H1 (cell line): ENCODE measurements around the gene TRAIP. TPM values are rescaled to one million over a fixed set of nuclear protein-coding genes. Genes with fewer than 3 reads are reported as not detected.

Experiments
- CBX5 ChIP-seq: fragments of 300-800, 300-1000 bp; sonication (generic); IDR thresholded peaks from 2 replicates; pipeline ENCODE4 v1.7.1; 2016; ENCODE audit warnings: antibody characterized with exemption, low read length, low read depth
- CREB1 ChIP-seq: IDR thresholded peaks from 2 replicates; pipeline ENCODE4 v1.6.1; 2012; ENCODE audit warnings: inconsistent platforms
- EZH2 ChIP-seq: fragments of 200-600 bp; sonication (generic); IDR thresholded peaks from 2 replicates; pipeline ENCODE4 v1.7.1; 2012; ENCODE audit warnings: low read depth, mild to moderate bottlenecking, moderate library complexity, low read length, inconsistent platforms; ENCODE audit not compliant: severe bottlenecking
- GABPA ChIP-seq: IDR thresholded peaks from 2 replicates; pipeline ENCODE4 v1.6.1; 2011; ENCODE audit warnings: mild to moderate bottlenecking, low read length, moderate library complexity, borderline replicate concordance; ENCODE audit not compliant: insufficient read depth
- KDM5A ChIP-seq: fragments of 200-600 bp; IDR thresholded peaks from 2 replicates; pipeline ENCODE4 v1.7.1; 2012; ENCODE audit warnings: mild to moderate bottlenecking, low read length, inconsistent platforms, mixed read lengths
- PHF8 ChIP-seq: fragments of 200-600 bp; sonication (generic); conservative IDR thresholded peaks from 2 replicates; pipeline ENCODE4 v1.7.1; 2012; ENCODE audit warnings: low read depth, mild to moderate bottlenecking, inconsistent platforms, low read length, moderate library complexity
- POU5F1 ChIP-seq: IDR thresholded peaks from 2 replicates; pipeline ENCODE4 v1.6.1; 2011; ENCODE audit warnings: low read depth, mild to moderate bottlenecking, low read length, moderate library complexity
- SRF ChIP-seq: IDR thresholded peaks from 2 replicates; pipeline ENCODE4 v1.6.1; 2011; ENCODE audit warnings: mild to moderate bottlenecking, low read depth, low read length, moderate library complexity
- TEAD4 ChIP-seq: IDR thresholded peaks from 2 replicates; pipeline ENCODE4 v1.6.1; 2012; ENCODE audit warnings: low read depth, low read length, inconsistent platforms, mixed read lengths
- YY1 ChIP-seq: IDR thresholded peaks from 2 replicates; pipeline ENCODE4 v1.6.1; 2011; ENCODE audit warnings: low read depth, mild to moderate bottlenecking, low read length
- polyA plus RNA-seq, 7 experiments: library from polyadenylated mRNA; depleted of rRNA in 3 of 7; stranded (reverse) in 5 of 7; unstranded in 2 of 7; fragments of >200 nt in 5 of 7; fragments of 200-250 nt in 2 of 7; gene quantifications; 1 replicate in 5 of 7; 2 replicates in 1 of 7; 4 replicates in 1 of 7; pipeline versions ENCODE4 v1.2.1 to v1.2.3, GENCODE V29; 2011 to 2013; ENCODE audit warnings: missing spikeins in 2 of 7, mixed read lengths in 2 of 7
- total RNA-seq: library from RNA; stranded (reverse); fragmentation: NEBNext Ultra II Directional; extraction: Animal tissue kit (Norgen Biotek cat#: 25700); gene quantifications from 2 replicates; pipeline ENCODE4 v1.2.1, GENCODE V29; 2021

Gene TRAIP
- total and polyA plus RNA-seq, 2 of the 8 experiments (the other 6 are each of a cell fraction or from before 2014, with no cell fraction given), result 27.7 to 28.1 TPM

GRCh38 chr3:49790626-49791411, 65.5 kb downstream of the TRAIP start (continued):
- TF ChIP-seq YY1, result no peak
- TF ChIP-seq CBX5, result no peak
- no peak for TF ChIP-seq GABPA
- TF ChIP-seq TEAD4, result no peak
- no peak for TF ChIP-seq POU5F1
- TF ChIP-seq CREB1, result no peak
- TF ChIP-seq KDM5A, result no peak
- TF ChIP-seq EZH2, result no peak
- no peak for TF ChIP-seq PHF8
- no peak for TF ChIP-seq SRF
